Keratinocyte (primary cell): ENCODE results near the gene SMYD1.

Experiments
- EZH2 ChIP-seq: IDR thresholded peaks from one replicate; pipeline ENCODE4 v1.6.1; 2012; ENCODE audit warnings: inconsistent platforms, mild to moderate bottlenecking, low read length, moderate library complexity
- TF ChIP-seq, protein P1 (sequence below), 3 experiments: IDR thresholded peaks in 1 of 3; conservative IDR thresholded peaks in 1 of 3; optimal IDR thresholded peaks in 1 of 3; 2 replicates in 2 of 3; 3 replicates in 1 of 3; pipeline versions ENCODE3 to v1.5.1; 2011; ENCODE audit warnings: low read length in 3 of 3, mild to moderate bottlenecking in 3 of 3, moderate library complexity in 2 of 3, control low read depth in 1 of 3, inconsistent platforms in 1 of 3; ENCODE audit not compliant: insufficient read depth in 2 of 3; ENCODE audit errors: extremely low read depth in 1 of 3

DNA sequence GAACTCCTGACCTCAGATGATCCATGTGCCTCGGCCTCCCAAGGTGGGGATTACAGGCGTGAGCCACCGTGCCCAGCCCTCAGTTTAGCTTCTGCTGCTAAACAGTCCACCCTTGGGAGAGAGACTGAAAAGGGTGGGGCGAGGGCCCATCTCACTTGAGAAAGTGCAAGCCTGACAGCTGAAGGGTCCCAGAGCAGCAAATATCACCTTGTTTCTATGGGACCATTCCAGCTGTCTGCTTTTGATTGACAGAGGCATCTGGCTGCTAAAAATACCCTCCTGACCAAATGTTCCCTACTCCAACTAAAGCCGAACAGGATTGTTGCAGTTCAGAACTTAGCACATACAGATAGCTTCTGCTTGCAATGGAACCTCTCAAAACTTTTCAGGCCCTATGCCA, 436 bp upstream of the SMYD1 start:
- TF ChIP-seq, protein P1, sequence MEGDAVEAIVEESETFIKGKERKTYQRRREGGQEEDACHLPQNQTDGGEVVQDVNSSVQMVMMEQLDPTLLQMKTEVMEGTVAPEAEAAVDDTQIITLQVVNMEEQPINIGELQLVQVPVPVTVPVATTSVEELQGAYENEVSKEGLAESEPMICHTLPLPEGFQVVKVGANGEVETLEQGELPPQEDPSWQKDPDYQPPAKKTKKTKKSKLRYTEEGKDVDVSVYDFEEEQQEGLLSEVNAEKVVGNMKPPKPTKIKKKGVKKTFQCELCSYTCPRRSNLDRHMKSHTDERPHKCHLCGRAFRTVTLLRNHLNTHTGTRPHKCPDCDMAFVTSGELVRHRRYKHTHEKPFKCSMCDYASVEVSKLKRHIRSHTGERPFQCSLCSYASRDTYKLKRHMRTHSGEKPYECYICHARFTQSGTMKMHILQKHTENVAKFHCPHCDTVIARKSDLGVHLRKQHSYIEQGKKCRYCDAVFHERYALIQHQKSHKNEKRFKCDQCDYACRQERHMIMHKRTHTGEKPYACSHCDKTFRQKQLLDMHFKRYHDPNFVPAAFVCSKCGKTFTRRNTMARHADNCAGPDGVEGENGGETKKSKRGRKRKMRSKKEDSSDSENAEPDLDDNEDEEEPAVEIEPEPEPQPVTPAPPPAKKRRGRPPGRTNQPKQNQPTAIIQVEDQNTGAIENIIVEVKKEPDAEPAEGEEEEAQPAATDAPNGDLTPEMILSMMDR (optimal IDR thresholded peaks at IDR 0.05 in 1 of 3, IDR thresholded peaks at IDR 0.05 in 1 of 3, conservative IDR thresholded peaks at IDR 0.05 in 1 of 3; ENCODE audit: extremely low read depth in 1 of 3, insufficient read depth in 2 of 3, low read length in 3 of 3): no peak
- TF ChIP-seq EZH2: no peak
